HS-27A (cell line): ENCODE data around the gene CCDC102B.
"Not testable (repeated sequence)": the region's sequence is repeated elsewhere in the genome, so short reads cannot be mapped to it uniquely, and the experiment has no call there.

ENCODE experiments used
- DNase-seq: peaks from one replicate; pipeline ENCODE4 v3.0.0-alpha.2; 2012; ENCODE audit warnings: low read depth, missing footprints

The CCDC102B gene

GRCh38 chr18:68797871-68798270, at the start of gene CCDC102B:
Gene CCDC102B (plus strand): TSS chr18:68798080. CDS start chr18:68836764, 38,684 bp downstream.
- no peak for DNase-seq

GRCh38 chr18:68757126-68757525, 40.8 kb upstream of the CCDC102B start:
- DNase-seq = no peak

- no peak for DNase-seq
These were observed 38.6 kb upstream of the CCDC102B start for GRCh38 chr18:68759308-68759707.

GRCh38 chr18:68763083-68763482, 34.8 kb upstream of the CCDC102B start:
- no peak for DNase-seq

- DNase-seq = no peak
These were observed 33.9 kb upstream of the CCDC102B start for GRCh38 chr18:68764016-68764415.

- no peak for DNase-seq
These were observed 31.4 kb upstream of the CCDC102B start for GRCh38 chr18:68766433-68766832.

- DNase-seq = no peak
These were observed 28.4 kb upstream of the CCDC102B start for GRCh38 chr18:68769461-68769860.

GRCh38 chr18:68772268-68772667, 25.6 kb upstream of the CCDC102B start:
- DNase-seq = no peak

GRCh38 chr18:68778280-68778886, 19.5 kb upstream of the CCDC102B start:
- no peak for DNase-seq

GRCh38 chr18:68779169-68779568, 18.7 kb upstream of the CCDC102B start:
- DNase-seq = no peak

GRCh38 chr18:68780802-68781635, 16.9 kb upstream of the CCDC102B start:
- DNase-seq = no peak

GRCh38 chr18:68783506-68783905, 14.4 kb upstream of the CCDC102B start:
- no peak for DNase-seq

GRCh38 chr18:68784071-68784470, 13.8 kb upstream of the CCDC102B start:
- no peak for DNase-seq

GRCh38 chr18:68790290-68790689, 7.6 kb upstream of the CCDC102B start:
- DNase-seq = not testable (repeated sequence)

GRCh38 chr18:68791801-68792200, 6.1 kb upstream of the CCDC102B start:
- no peak for DNase-seq

- no peak for DNase-seq
These were observed 3.9 kb upstream of the CCDC102B start for GRCh38 chr18:68793951-68794350.

- DNase-seq = peak; percentile 46
These were observed 767 bp upstream of the CCDC102B start for GRCh38 chr18:68796936-68797690.

- no peak for DNase-seq
These were observed 2.2 kb downstream of the CCDC102B start for GRCh38 chr18:68800075-68800474.

GRCh38 chr18:68803356-68803755, 5.5 kb downstream of the CCDC102B start:
- no peak for DNase-seq

GRCh38 chr18:68817584-68817983, 19.7 kb downstream of the CCDC102B start:
- no peak for DNase-seq

- no peak for DNase-seq
These were observed 20.7 kb downstream of the CCDC102B start for GRCh38 chr18:68818584-68818983.

GRCh38 chr18:68822926-68823325, 25.0 kb downstream of the CCDC102B start:
- no peak for DNase-seq

- DNase-seq = no peak
These were observed 28.2 kb downstream of the CCDC102B start for GRCh38 chr18:68826121-68826520.
